ENCODE data around the gene FNDC10. TPM values are rescaled to one million over a fixed set of nuclear protein-coding genes. Genes with fewer than 3 reads are reported as not detected.

FNDC10 gene
- total RNA-seq, 2 donors from 2014 or later: 10.4 to 10.8 TPM

GRCh38 chr1:1594602-1595260 lies 5.2 kb downstream of the FNDC10 start:
- Mint-ChIP-seq H3K4me3 (no peak overlapping the region), H3K36me3 (ENCODE audit: low read depth) (no peaks in the 10 kb centered on the region), H3K27me3 (ENCODE audit: insufficient read depth) (peaks cover 31% of the 10 kb centered on the region), H3K27ac (no peak overlapping the region), H3K4me1 (peaks cover 1% of the 10 kb centered on the region), H3K9me3 (no peaks in the 10 kb centered on the region)
- Histone ChIP-seq H3K9me3 (ENCODE audit: control insufficient read depth, low read length) (no peaks in the 10 kb centered on the region), H3K36me3 (ENCODE audit: control insufficient read depth, insufficient read depth, low read length) (no peaks in the 10 kb centered on the region), H3K9ac (ENCODE audit: extremely low read depth, low read length, poor library complexity, severe bottlenecking) (no peak overlapping the region), H3K4me3 (ENCODE audit: low read length) (no peak overlapping the region), H3K27me3 (ENCODE audit: control insufficient read depth, insufficient read depth, low read length, poor library complexity, severe bottlenecking) (peaks cover 40% of the 10 kb centered on the region), H3K27ac (ENCODE audit: low read depth, low read length) (no peak overlapping the region), H3K4me1 (ENCODE audit: control insufficient read depth, insufficient read depth, low read length) (peaks cover 3% of the 10 kb centered on the region)
- TF ChIP-seq, protein P1, sequence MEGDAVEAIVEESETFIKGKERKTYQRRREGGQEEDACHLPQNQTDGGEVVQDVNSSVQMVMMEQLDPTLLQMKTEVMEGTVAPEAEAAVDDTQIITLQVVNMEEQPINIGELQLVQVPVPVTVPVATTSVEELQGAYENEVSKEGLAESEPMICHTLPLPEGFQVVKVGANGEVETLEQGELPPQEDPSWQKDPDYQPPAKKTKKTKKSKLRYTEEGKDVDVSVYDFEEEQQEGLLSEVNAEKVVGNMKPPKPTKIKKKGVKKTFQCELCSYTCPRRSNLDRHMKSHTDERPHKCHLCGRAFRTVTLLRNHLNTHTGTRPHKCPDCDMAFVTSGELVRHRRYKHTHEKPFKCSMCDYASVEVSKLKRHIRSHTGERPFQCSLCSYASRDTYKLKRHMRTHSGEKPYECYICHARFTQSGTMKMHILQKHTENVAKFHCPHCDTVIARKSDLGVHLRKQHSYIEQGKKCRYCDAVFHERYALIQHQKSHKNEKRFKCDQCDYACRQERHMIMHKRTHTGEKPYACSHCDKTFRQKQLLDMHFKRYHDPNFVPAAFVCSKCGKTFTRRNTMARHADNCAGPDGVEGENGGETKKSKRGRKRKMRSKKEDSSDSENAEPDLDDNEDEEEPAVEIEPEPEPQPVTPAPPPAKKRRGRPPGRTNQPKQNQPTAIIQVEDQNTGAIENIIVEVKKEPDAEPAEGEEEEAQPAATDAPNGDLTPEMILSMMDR (conservative IDR thresholded peaks at IDR 0.05): no peak
- peak; percentile 62 for DNase-seq
- 79 to 82% methylated on average over 8 to 10 of the region's 10 CpGs for WGBS, 2 experiments (ENCODE audit: insufficient coverage in 1 of 2, insufficient read length in 1 of 2)

GRCh38 chr1:1593834-1594601 lies 5.9 kb downstream of the FNDC10 start:
- Histone ChIP-seq H3K4me3 (ENCODE audit: low read length) (no peak overlapping the region), H3K36me3 (ENCODE audit: control insufficient read depth, insufficient read depth, low read length) (no peaks in the 10 kb centered on the region), H3K9ac (ENCODE audit: extremely low read depth, low read length, poor library complexity, severe bottlenecking) (no peak overlapping the region), H3K4me1 (ENCODE audit: control insufficient read depth, insufficient read depth, low read length) (peaks cover 3% of the 10 kb centered on the region), H3K9me3 (ENCODE audit: control insufficient read depth, low read length) (no peaks in the 10 kb centered on the region), H3K27ac (ENCODE audit: low read depth, low read length) (no peak overlapping the region), H3K27me3 (ENCODE audit: control insufficient read depth, insufficient read depth, low read length, poor library complexity, severe bottlenecking) (peaks cover 35% of the 10 kb centered on the region)
- Mint-ChIP-seq H3K4me1 (peaks cover under 1% of the 10 kb centered on the region), H3K4me3 (no peak overlapping the region), H3K9me3 (no peaks in the 10 kb centered on the region), H3K27ac (no peak overlapping the region), H3K27me3 (ENCODE audit: insufficient read depth) (peaks cover 28% of the 10 kb centered on the region), H3K36me3 (ENCODE audit: low read depth) (no peaks in the 10 kb centered on the region)
- 91 to 94% methylated on average over 19 to 24 of the region's 24 CpGs for WGBS, 2 experiments (ENCODE audit: insufficient coverage in 1 of 2, insufficient read length in 1 of 2)
- peak; percentile 48 for DNase-seq
- TF ChIP-seq, protein P1 (conservative IDR thresholded peaks at IDR 0.05): no peak

GRCh38 chr1:1591452-1591851 lies 8.5 kb downstream of the FNDC10 start:
- H3K36me3 Mint-ChIP-seq (ENCODE audit: low read depth): no peaks in the 10 kb centered on the region
- peaks cover 18% of the 10 kb centered on the region for H3K27me3 ChIP-seq (ENCODE audit: control insufficient read depth, insufficient read depth, low read length, poor library complexity, severe bottlenecking)
- no peak overlapping the region for H3K27ac Mint-ChIP-seq
- H3K4me3 Mint-ChIP-seq: no peak overlapping the region
- H3K9me3 ChIP-seq (ENCODE audit: control insufficient read depth, low read length): no peaks in the 10 kb centered on the region
- no peak overlapping the region for H3K4me3 ChIP-seq (ENCODE audit: low read length)
- no peaks in the 10 kb centered on the region for H3K4me1 Mint-ChIP-seq
- TF ChIP-seq, protein P1 (conservative IDR thresholded peaks at IDR 0.05): no peak
- DNase-seq: no peak
- peaks cover 15% of the 10 kb centered on the region for H3K27me3 Mint-ChIP-seq (ENCODE audit: insufficient read depth)
- H3K9ac ChIP-seq (ENCODE audit: extremely low read depth, low read length, poor library complexity, severe bottlenecking): no peak overlapping the region
- WGBS, 2 experiments (ENCODE audit: insufficient coverage in 1 of 2, insufficient read length in 1 of 2): 87 to 92% methylated on average over 11 to 13 of the region's 13 CpGs
- no peaks in the 10 kb centered on the region for H3K36me3 ChIP-seq (ENCODE audit: control insufficient read depth, insufficient read depth, low read length)
- H3K9me3 Mint-ChIP-seq: no peaks in the 10 kb centered on the region
- H3K4me1 ChIP-seq (ENCODE audit: control insufficient read depth, insufficient read depth, low read length): no peaks in the 10 kb centered on the region
- H3K27ac ChIP-seq (ENCODE audit: low read depth, low read length): no peak overlapping the region
